DND-41 (cell line): ENCODE results near the gene PRPSAP1.

Source experiments
- EZH2 ChIP-seq: IDR thresholded peaks from 3 replicates; pipeline ENCODE4 v1.6.1; 2012; ENCODE audit warnings: borderline replicate concordance, low read depth, mild to moderate bottlenecking, moderate library complexity, low read length, inconsistent platforms; ENCODE audit not compliant: severe bottlenecking
- TF ChIP-seq, protein P1 (sequence below): IDR thresholded peaks from 2 replicates; pipeline ENCODE4 v1.5.1; 2012; ENCODE audit warnings: borderline replicate concordance, low read length, moderate library complexity, mild to moderate bottlenecking; ENCODE audit not compliant: poor library complexity, severe bottlenecking; ENCODE audit errors: extremely low read depth

DNA sequence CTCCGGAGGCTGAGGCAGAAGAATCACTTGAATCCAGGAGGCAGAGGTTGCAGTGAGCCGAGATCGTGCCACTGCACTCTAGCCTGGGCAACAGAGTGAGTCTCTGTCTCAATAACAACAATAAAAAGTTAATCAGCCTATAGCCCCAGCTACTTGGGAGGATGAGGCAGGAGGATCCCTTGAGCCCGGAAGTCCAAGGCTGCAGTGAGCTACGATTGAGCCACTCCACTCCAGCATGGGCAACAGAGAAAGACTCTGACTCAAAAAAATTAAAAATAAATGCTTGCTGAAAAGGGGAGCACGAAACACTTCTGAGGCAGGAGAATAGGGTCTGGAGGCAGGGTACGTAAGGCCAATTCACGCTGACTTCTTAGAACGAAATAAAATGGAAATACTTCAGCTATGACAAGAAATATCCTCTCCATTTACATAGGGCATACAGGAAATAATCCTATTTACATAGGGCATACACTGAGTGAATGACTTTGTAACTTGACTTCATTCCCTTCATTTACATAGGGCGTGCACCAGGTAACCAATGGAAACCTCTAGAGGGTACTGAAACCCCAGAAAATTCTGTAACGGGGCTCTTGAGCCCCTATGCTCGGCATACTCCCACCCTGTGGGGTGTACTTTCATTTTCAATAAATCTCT is 3.2 kb upstream of the PRPSAP1 start:
- TF ChIP-seq, protein P1, sequence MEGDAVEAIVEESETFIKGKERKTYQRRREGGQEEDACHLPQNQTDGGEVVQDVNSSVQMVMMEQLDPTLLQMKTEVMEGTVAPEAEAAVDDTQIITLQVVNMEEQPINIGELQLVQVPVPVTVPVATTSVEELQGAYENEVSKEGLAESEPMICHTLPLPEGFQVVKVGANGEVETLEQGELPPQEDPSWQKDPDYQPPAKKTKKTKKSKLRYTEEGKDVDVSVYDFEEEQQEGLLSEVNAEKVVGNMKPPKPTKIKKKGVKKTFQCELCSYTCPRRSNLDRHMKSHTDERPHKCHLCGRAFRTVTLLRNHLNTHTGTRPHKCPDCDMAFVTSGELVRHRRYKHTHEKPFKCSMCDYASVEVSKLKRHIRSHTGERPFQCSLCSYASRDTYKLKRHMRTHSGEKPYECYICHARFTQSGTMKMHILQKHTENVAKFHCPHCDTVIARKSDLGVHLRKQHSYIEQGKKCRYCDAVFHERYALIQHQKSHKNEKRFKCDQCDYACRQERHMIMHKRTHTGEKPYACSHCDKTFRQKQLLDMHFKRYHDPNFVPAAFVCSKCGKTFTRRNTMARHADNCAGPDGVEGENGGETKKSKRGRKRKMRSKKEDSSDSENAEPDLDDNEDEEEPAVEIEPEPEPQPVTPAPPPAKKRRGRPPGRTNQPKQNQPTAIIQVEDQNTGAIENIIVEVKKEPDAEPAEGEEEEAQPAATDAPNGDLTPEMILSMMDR = no peak
- no peak for TF ChIP-seq EZH2
